ENCODE results near the gene CTXND1. TPM values are rescaled to one million over a fixed set of nuclear protein-coding genes. Genes with fewer than 3 reads are reported as not detected.

The CTXND1 gene
- total and polyA plus RNA-seq, 2 of the 13 experiments (the other 11 are each of a cell fraction or from before 2014, with no cell fraction given) = 1.2 to 2.1 TPM

- no peak for TF ChIP-seq HOMEZ (CRISPR knock-in tag; IDR thresholded peaks at IDR 0.05; ENCODE audit: low read depth)
- TF ChIP-seq ZNF124 (CRISPR knock-in tag; IDR thresholded peaks at IDR 0.05) = no peak
- TF ChIP-seq SP1 (IDR thresholded peaks at IDR 0.05) = no peak
- no peak for TF ChIP-seq SP1 (CRISPR knock-in tag; IDR thresholded peaks at IDR 0.05)
- TF ChIP-seq ZSCAN31 (CRISPR knock-in tag; IDR thresholded peaks at IDR 0.05; ENCODE audit: low read depth) = no peak
- no peak for TF ChIP-seq GABPB1 (CRISPR knock-in tag; IDR thresholded peaks at IDR 0.05)
- TF ChIP-seq NFIC (IDR thresholded peaks at IDR 0.05; ENCODE audit: low read length) = 0 out of 2 replicates have a peak, but pooled peaks have one; percentile 19
- TF ChIP-seq KDM4B (CRISPR knock-in tag; IDR thresholded peaks at IDR 0.05) = no peak
- TF ChIP-seq, protein P1, sequence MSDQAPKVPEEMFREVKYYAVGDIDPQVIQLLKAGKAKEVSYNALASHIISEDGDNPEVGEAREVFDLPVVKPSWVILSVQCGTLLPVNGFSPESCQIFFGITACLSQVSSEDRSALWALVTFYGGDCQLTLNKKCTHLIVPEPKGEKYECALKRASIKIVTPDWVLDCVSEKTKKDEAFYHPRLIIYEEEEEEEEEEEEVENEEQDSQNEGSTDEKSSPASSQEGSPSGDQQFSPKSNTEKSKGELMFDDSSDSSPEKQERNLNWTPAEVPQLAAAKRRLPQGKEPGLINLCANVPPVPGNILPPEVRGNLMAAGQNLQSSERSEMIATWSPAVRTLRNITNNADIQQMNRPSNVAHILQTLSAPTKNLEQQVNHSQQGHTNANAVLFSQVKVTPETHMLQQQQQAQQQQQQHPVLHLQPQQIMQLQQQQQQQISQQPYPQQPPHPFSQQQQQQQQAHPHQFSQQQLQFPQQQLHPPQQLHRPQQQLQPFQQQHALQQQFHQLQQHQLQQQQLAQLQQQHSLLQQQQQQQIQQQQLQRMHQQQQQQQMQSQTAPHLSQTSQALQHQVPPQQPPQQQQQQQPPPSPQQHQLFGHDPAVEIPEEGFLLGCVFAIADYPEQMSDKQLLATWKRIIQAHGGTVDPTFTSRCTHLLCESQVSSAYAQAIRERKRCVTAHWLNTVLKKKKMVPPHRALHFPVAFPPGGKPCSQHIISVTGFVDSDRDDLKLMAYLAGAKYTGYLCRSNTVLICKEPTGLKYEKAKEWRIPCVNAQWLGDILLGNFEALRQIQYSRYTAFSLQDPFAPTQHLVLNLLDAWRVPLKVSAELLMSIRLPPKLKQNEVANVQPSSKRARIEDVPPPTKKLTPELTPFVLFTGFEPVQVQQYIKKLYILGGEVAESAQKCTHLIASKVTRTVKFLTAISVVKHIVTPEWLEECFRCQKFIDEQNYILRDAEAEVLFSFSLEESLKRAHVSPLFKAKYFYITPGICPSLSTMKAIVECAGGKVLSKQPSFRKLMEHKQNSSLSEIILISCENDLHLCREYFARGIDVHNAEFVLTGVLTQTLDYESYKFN (CRISPR knock-in tag; conservative IDR thresholded peaks at IDR 0.05) = no peak; the same call in 1 of the 2 replicates
- TF ChIP-seq MLLT10 (CRISPR knock-in tag; IDR thresholded peaks at IDR 0.05) = no peak
- no peak for TF ChIP-seq ZMYM3 (CRISPR knock-in tag; IDR thresholded peaks at IDR 0.05)
- TF ChIP-seq ZEB1 (IDR thresholded peaks at IDR 0.05; ENCODE audit: insufficient replicate concordance, low read depth) = no peak
- TF ChIP-seq ZNF782 (CRISPR knock-in tag; IDR thresholded peaks at IDR 0.05; ENCODE audit: borderline replicate concordance) = no peak
- TF ChIP-seq HNF4G (IDR thresholded peaks at IDR 0.05; ENCODE audit: borderline replicate concordance, low read depth, low read length) = peak; percentile 23; the same call in 1 of the 2 replicates
- TF ChIP-seq HNF4G (CRISPR knock-in tag; IDR thresholded peaks at IDR 0.05; ENCODE audit: borderline replicate concordance, low read depth) = peak; percentile 46; the same call in 1 of the 2 replicates
- TF ChIP-seq SP140L (CRISPR knock-in tag; IDR thresholded peaks at IDR 0.05; ENCODE audit: borderline replicate concordance) = no peak
- TF ChIP-seq ZNF747 (CRISPR knock-in tag; IDR thresholded peaks at IDR 0.05; ENCODE audit: borderline replicate concordance) = no peak
- TF ChIP-seq ZFY (CRISPR knock-in tag; IDR thresholded peaks at IDR 0.05) = no peak
- TF ChIP-seq BCLAF1 (IDR thresholded peaks at IDR 0.05) = no peak
- TF ChIP-seq ZFP37 (CRISPR knock-in tag; IDR thresholded peaks at IDR 0.05; ENCODE audit: borderline replicate concordance) = no peak
- no peak for TF ChIP-seq RFX1 (IDR thresholded peaks at IDR 0.05)
- TF ChIP-seq, protein P2, sequence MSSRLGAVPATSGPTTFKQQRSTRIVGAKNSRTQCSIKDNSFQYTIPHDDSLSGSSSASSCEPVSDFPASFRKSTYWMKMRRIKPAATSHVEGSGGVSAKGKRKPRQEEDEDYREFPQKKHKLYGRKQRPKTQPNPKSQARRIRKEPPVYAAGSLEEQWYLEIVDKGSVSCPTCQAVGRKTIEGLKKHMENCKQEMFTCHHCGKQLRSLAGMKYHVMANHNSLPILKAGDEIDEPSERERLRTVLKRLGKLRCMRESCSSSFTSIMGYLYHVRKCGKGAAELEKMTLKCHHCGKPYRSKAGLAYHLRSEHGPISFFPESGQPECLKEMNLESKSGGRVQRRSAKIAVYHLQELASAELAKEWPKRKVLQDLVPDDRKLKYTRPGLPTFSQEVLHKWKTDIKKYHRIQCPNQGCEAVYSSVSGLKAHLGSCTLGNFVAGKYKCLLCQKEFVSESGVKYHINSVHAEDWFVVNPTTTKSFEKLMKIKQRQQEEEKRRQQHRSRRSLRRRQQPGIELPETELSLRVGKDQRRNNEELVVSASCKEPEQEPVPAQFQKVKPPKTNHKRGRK (CRISPR knock-in tag; IDR thresholded peaks at IDR 0.05) = no peak
Measured at GRCh38 chr15:80161468-80162016, 90.5 kb downstream of the CTXND1 start (continued).

All from HepG2 (cell line).